NB4 (cell line): ENCODE data around the gene WDR11.

Experiments
- DNase-seq: peaks from one replicate; pipeline ENCODE4 v3.0.0; 2010; ENCODE audit warnings: low read depth
- H3K4me3 ChIP-seq: one replicate; pipeline ENCODE4 v1.5.1; 2011; ENCODE audit warnings: mild to moderate bottlenecking, low read depth, low read length, moderate library complexity
- CTCF ChIP-seq: IDR thresholded peaks from one replicate; pipeline ENCODE4 v1.5.1; 2012; ENCODE audit warnings: low read depth, low read length
- MYC ChIP-seq: IDR thresholded peaks from 2 replicates; pipeline ENCODE4 v1.6.1; 2011; ENCODE audit warnings: low read depth, low read length
- POLR2A ChIP-seq: IDR thresholded peaks from 2 replicates; pipeline ENCODE4 v1.6.1; 2011; ENCODE audit warnings: mild to moderate bottlenecking; ENCODE audit not compliant: insufficient read length; ENCODE audit errors: extremely low read depth
- TF ChIP-seq, protein P1 (sequence below): IDR thresholded peaks from 2 replicates; pipeline ENCODE4 v1.6.1; 2011; ENCODE audit warnings: low read depth, low read length

Gene WDR11

DNA sequence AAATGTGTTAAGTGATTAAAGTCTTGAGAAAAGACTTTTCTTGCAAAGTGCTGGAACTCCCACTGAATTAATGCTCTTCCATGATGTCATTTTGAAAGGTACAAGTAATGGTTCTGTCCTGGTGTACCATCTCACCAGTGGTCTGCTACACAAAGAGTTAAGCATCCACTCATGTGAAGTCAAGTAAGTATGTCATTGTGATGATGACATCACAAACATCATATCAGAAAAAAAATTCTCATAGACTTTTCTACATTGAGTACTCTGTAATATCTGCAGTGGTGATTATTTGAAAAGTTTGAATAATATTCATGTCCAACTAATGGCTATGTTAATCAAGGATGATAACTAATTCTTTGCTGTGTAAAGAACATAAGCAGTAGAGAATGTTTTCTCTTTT is 22.6 kb downstream of the WDR11 start:
- no peak overlapping the region for H3K4me3 ChIP-seq
- TF ChIP-seq CTCF (no peak), POLR2A (no peak), MYC (no peak)
- TF ChIP-seq, protein P1, sequence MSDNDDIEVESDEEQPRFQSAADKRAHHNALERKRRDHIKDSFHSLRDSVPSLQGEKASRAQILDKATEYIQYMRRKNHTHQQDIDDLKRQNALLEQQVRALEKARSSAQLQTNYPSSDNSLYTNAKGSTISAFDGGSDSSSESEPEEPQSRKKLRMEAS = no peak
- DNase-seq = no peak

DNA sequence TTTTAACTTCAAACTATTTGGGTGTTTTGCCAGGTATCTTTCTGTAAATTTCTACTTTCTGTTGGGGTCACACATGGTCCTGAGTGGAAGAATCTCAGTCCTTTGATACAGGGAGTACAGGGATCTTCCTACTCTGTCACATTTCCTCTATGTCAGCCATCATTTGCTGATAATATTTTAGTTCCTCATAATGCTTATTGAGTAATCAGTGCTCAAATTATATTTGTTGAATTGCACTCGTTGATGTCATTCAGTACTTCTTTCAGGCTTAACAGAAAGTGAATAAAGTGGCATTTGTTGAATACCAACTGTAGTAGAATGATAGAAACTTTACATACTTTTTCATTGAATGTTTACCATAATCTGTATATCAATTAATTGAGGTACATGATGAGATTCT is 31.9 kb downstream of the WDR11 start:
- TF ChIP-seq MYC (no peak), POLR2A (no peak), CTCF (no peak)
- TF ChIP-seq, protein P1 = no peak
- no peak for DNase-seq
- no peak overlapping the region for H3K4me3 ChIP-seq

GRCh38 chr10:120887482-120887881 is 36.3 kb downstream of the WDR11 start:
- no peak for TF ChIP-seq MYC
- TF ChIP-seq, protein P1 = no peak
- no peak for TF ChIP-seq POLR2A
- no peak for TF ChIP-seq CTCF
- no peak overlapping the region for H3K4me3 ChIP-seq
- DNase-seq = no peak

GRCh38 chr10:120891365-120891764 is 40.2 kb downstream of the WDR11 start:
- TF ChIP-seq CTCF (no peak), MYC (no peak), POLR2A (no peak)
- TF ChIP-seq, protein P1 = no peak
- H3K4me3 ChIP-seq = no peak overlapping the region
- no peak for DNase-seq

GRCh38 chr10:120894556-120894955 is 43.4 kb downstream of the WDR11 start:
- no peak overlapping the region for H3K4me3 ChIP-seq
- TF ChIP-seq, protein P1 = no peak
- TF ChIP-seq MYC (no peak), POLR2A (no peak), CTCF (no peak)
- DNase-seq = no peak

DNA sequence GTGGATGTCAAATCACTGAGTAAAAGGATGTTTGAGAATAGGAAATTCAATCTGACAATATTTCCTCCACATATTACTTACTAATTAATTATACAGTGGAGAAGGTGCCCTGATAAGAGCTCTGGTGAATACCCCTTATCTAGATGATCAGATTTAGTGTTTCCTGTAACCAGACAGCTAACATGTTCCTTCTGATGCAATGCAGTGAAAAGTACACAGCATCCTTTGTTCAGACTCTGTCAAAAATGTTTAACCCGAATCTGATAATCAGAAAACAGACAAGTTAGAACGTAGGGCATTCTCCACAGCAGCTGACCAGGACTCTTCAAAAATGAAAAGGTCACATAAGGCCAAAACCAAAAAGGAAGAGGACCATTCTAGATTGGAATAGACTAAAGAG is 46.2 kb downstream of the WDR11 start:
- TF ChIP-seq MYC = no peak
- TF ChIP-seq, protein P1 = no peak
- no peak for TF ChIP-seq POLR2A
- no peak for TF ChIP-seq CTCF
- DNase-seq = no peak
- H3K4me3 ChIP-seq = no peak overlapping the region
